NCI-H748 (cell line): ENCODE results near the gene WTIP.
"Not testable (repeated sequence)": the region's sequence is repeated elsewhere in the genome, so short reads cannot be mapped to it uniquely, and the experiment has no call there.

ENCODE experiments used
- DNase-seq: peaks from one replicate; lab custom pipeline; 2025; ENCODE audit not compliant: unreplicated experiment; lab: John Stamatoyannopoulos, UW

Gene WTIP

DNA sequence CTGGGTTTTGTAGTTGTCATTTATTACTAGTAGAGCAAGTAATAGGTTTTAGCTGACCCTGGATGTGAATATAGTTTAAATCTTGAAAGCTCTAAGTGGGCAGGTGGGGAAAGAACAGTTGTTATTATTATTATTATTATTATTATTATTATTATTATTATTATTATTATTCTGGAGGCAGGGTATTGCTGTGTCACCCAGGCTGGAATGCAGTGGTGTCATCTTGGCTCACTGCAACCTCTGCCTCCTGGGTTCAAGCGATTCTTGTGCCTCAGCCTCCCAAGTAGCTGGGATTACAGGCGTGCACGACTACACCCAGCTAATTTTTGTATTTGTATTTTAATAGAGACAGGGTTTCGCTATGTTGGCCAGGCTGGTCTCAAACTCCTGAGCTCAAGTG, 3.1 kb upstream of the WTIP start:
- not testable (repeated sequence) for DNase-seq

DNA sequence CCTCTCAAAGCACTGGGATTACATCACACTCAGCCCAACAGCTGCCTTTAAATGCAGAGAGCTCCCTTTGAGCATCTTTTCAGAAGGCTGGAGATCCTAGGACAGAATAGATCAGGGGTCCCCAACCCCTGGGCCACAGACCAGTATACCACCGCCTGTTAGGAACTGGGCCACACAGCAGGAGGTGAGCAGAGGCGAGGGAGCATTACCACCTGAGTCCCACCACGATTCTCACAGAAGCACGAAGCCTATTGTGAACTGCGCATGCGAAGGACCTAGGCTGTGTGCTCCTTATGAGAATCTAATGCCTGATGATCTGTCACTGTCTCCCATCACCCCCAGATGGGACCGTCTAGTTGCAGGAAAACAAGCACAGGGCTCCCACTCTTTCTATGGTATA, 2.2 kb upstream of the WTIP start:
- DNase-seq, result no peak

GRCh38 chr19:34480491-34480890, 1.1 kb upstream of the WTIP start:
- DNase-seq, result no peak

- DNase-seq, result no peak
Observed at GRCh38 chr19:34481861-34482379, 362 bp downstream of the WTIP start.

- DNase-seq, result peak; percentile 35
Observed at GRCh38 chr19:34482380-34483250, 1.1 kb downstream of the WTIP start.

DNA sequence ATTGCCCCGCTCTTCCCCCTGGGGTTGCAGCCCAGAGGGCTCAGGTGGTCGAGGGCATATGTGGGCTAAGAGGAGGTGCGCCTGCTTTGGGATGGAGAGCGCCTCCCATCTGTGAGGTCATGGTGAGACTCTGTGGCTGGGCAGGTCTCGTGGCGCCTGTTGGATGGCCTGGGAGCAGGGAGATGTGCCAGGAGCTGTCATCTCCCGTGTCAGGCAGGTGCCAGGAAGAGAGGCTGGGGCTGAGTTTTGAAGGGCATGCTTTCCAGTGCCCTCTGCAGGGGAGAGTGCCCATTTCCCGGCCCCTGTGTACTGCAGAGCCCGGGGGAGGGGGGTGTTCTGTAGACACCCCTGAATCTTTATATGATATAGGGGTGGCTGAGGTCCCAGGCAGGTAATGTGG, 2.8 kb downstream of the WTIP start:
- no peak for DNase-seq

- no peak for DNase-seq
Observed at GRCh38 chr19:34485831-34486230, 4.3 kb downstream of the WTIP start.

- no peak for DNase-seq
Observed at GRCh38 chr19:34487651-34488051, 6.1 kb downstream of the WTIP start.

- no peak for DNase-seq
Observed at GRCh38 chr19:34489175-34489574, 7.6 kb downstream of the WTIP start.

DNA sequence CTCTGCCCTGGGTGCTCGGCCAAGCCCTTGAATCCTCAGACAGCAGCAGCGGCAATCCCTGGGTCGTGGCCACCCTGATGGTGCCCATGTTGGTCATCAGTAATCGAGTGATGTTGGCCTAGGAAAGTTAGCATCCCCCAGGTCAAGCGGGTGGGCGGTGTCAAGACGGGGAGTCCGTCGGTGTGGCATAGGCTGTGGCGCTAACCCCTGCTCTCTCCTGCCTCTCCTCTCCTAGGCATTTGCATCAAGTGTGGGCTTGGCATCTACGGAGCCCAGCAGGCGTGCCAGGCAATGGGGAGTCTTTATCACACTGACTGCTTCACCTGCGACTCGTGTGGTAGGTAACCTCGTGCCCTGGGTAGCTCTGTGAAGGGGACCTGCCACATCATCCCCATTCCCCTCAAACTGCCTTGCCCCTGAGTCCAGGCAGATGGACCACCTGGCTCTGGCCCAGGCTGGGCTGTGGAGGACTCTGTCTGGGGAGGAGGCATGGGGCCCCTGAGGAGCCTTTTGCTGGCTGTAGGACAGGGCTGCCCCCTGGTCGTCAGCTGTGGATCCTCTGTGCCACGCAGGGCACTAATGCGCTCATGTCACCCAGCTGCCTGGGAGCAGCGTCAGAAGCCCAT, 8.7 kb downstream of the WTIP start:
- no peak for DNase-seq

DNA sequence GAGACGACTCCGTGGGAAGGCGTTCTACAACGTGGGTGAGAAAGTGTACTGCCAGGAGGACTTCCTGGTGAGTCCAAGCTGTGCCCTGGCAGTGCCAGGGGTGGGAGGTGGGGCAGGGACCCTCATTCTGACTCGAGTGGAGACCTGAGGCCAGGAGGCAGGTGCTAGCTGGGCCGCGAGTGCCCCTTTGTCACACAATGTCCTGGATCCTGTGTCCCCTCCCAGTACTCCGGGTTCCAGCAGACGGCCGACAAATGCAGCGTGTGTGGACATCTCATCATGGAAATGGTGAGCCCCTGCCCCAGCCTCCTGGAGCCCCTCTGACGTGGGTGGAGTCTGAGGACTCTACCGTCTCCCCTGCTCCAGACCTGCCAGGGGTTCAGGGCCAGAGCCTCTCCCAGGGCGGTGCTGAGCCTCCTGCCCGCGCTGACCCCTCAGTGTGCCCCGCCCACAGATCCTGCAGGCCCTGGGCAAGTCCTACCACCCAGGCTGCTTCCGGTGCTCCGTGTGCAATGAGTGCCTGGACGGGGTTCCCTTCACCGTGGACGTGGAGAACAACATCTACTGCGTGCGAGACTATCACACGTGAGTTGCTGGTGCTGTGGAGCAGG, 11.6 kb downstream of the WTIP start:
- DNase-seq, result no peak

GRCh38 chr19:34493649-34494044, 12.1 kb downstream of the WTIP start:
- DNase-seq, result no peak

DNA sequence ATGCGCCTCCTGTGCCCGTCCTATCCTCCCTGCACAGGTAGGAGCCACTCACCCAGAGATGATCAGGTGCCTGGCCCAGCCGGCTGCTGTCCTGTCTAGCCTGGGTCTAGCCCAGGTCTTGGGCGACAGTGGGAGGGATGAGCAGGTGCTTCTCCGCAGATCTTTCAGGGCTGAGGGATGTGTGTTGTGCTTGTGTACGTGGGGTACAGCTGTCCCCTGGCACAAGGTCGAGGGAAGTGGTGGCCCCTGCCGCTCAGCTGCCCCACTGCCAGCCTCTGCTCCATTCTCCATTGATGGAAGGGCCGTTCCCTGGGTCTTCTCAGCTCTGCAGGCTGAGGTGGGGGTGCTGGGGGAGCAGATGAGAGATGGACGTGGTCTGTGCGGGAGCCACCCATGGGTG, 13.0 kb downstream of the WTIP start:
- DNase-seq, result no peak

GRCh38 chr19:34495416-34495815, 13.9 kb downstream of the WTIP start:
- DNase-seq, result no peak

GRCh38 chr19:34497112-34497805, 15.7 kb downstream of the WTIP start:
- DNase-seq, result no peak

DNA sequence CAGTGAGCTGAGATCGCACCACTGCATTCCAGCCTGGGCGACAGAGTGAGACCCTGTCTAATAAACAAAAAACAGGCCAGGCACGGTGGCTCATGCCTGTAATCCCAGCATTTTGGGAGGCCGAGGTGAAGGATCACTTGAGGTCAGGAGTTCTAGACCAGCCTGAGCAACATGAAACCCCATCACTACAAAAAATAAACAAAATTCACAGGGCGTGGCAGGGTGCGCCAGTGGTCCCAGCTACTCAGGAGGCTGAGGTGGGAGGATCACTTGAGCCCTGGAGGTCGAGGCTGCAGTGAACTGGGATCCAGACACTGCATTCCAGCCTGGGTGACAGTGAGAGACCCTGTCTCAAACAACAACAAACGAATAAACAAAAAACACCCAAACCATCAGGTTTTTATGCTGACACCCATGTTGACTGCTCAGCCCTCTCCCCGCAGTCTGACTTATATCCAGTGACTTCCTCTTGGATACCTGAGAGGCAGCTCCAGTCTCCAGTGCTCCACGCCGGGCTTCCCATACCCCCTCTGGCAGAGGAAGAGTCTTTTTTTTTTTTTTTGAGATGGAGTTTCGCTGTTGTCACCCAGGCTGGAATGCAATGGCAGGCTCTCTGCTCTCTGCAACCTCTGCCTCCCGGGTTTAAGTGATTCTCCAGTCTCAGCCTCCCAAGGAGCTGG, 17.7 kb downstream of the WTIP start:
- no peak for DNase-seq

DNA sequence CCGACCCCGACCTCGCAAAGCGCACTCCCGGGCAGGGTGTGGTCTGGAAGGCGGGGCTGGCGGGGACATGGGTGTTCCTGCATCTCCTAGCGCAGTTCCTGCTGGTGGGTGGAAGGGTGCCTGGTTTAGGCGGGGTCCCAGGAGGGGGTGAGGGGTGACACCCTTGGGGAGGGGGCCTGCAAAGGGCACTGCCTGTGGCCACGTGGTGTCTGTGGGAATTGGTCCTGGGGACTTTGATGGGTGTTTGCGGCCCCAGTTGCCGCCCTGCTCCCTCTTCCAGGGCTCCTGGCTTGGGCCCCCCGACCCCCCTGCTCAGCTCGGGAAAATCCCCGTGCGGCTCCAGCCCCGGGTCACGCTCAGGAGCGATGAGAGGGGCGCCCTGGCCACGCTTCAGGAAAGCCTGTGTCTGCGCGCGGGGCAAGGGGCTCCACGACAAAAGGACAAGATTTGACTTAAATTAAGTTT, 19.1 kb downstream of the WTIP start:
- peak; percentile 23 for DNase-seq

- peak; percentile 86 for DNase-seq
Observed at GRCh38 chr19:34501339-34502320, 20.1 kb downstream of the WTIP start.

DNA sequence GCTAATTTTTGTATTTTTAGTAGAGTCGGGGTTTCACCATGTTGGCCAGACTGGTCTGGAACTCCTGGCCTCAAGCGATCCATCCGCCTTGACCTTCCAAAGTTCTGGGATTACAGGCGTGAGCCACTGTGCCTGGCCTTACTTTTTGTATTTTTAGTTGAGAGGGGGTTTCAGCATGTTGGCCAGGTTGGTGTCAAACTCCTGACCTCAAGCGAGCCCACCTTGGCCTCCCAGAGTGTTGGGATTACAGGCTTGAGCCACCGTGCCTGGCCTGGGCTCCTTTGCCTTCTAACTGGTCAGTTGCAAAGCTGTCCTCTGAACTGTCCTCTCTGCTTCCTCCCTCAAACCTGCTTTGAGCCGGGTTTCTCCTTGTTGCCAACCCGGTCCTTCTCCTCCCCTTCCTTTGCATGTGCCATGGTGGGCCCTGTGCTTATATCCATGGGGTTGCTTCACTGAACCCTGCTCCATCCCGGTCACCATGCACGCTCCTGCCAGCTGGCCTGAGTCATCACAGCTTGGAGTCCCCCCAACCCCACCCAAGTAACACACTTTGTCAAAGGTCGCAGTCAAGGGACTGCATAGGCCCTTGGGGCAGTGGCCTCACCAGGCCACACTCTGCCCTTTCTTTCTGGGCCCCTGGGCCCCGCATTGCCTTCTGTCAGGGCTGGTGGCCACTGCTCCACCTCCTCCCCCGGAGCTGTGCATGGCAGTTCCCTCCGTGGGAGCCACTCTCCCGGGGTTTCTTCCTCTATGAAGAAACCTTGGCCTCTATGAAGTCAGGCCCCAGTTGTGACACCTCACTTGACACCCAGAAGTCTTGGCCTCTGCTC, 21.2 kb downstream of the WTIP start:
- no peak for DNase-seq
